Loucy (cell line): Measurements from ENCODE around the gene PHACTR1.
"Not testable (repeated sequence)": the region's sequence is repeated elsewhere in the genome, so short reads cannot be mapped to it uniquely, and the experiment has no call there.

Source experiments
- H2AFZ ChIP-seq: fragments of 200-600 bp; sonication (generic); 2 replicates; pipeline ENCODE4 v1.6.0; 2016; ENCODE audit warnings: antibody characterized with exemption, mild to moderate bottlenecking, low read length, moderate library complexity
- H3F3A ChIP-seq: fragments of 200-600 bp; 2 replicates; pipeline ENCODE4 v1.6.0; 2016; ENCODE audit warnings: antibody characterized with exemption, low read depth, mild to moderate bottlenecking
- H3K27me3 ChIP-seq: fragments of 200-600 bp; sonication (generic); 2 replicates; pipeline ENCODE4 v1.6.1; 2014; ENCODE audit warnings: low read length, mild to moderate bottlenecking; ENCODE audit not compliant: insufficient read depth, poor library complexity, severe bottlenecking
- H3K36me3 ChIP-seq: fragments of 200-600 bp; sonication (generic); 2 replicates; pipeline ENCODE4 v1.6.1; 2016; ENCODE audit warnings: low read length; ENCODE audit not compliant: insufficient read depth
- H3K4me1 ChIP-seq: fragments of 200-600 bp; sonication (generic); 2 replicates; pipeline ENCODE4 v1.5.1; 2014; ENCODE audit warnings: low read length, mild to moderate bottlenecking; ENCODE audit not compliant: insufficient read depth, poor library complexity, severe bottlenecking
- H3K4me2 ChIP-seq: fragments of 200-600 bp; sonication (generic); 2 replicates; pipeline ENCODE4 v1.6.0; 2014; ENCODE audit warnings: antibody characterized with exemption, low read length, low read depth, mild to moderate bottlenecking; ENCODE audit not compliant: poor library complexity, severe bottlenecking
- H3K4me3 ChIP-seq: fragments of 200-600 bp; sonication (generic); 2 replicates; pipeline ENCODE4 v1.5.1; 2014; ENCODE audit warnings: low read length, mild to moderate bottlenecking, mixed read lengths; ENCODE audit not compliant: poor library complexity, severe bottlenecking
- H3K79me2 ChIP-seq: fragments of 200-600 bp; sonication (generic); 2 replicates; pipeline ENCODE4 v1.6.1; 2014; ENCODE audit warnings: low read length; ENCODE audit not compliant: insufficient read depth
- H3K9ac ChIP-seq: fragments of 200-600 bp; sonication (generic); 2 replicates; pipeline ENCODE4 v1.6.0; 2014; ENCODE audit warnings: mild to moderate bottlenecking, low read depth, low read length, moderate library complexity; ENCODE audit not compliant: poor library complexity, severe bottlenecking
- H3K9me2 ChIP-seq: fragments of 200-600 bp; sonication (generic); replicated peaks from 2 replicates; pipeline ENCODE4 v1.6.1; 2016; ENCODE audit warnings: low read depth, low read length, mixed read lengths
- H3K9me3 ChIP-seq: fragments of 200-600 bp; sonication (generic); 2 replicates; pipeline ENCODE4 v1.6.1; 2014; ENCODE audit warnings: mild to moderate bottlenecking, antibody characterized with exemption, low read length, low read depth; ENCODE audit not compliant: insufficient read depth
- H4K20me1 ChIP-seq: fragments of 200-600 bp; sonication (generic); 2 replicates; pipeline ENCODE4 v1.6.0; 2014; ENCODE audit warnings: antibody characterized with exemption, low read length, mild to moderate bottlenecking; ENCODE audit not compliant: insufficient read depth, poor library complexity, severe bottlenecking
- CTCF ChIP-seq: fragments of 200-600 bp; sonication (generic); conservative IDR thresholded peaks from 2 replicates; pipeline ENCODE4 v1.5.1; 2014; ENCODE audit warnings: mild to moderate bottlenecking, antibody characterized with exemption, low read length
- EZH2phosphoT487 ChIP-seq: fragments of 200-600 bp; IDR thresholded peaks from 2 replicates; pipeline ENCODE4 v1.6.1; 2018; ENCODE audit warnings: antibody characterized with exemption, mild to moderate bottlenecking, moderate library complexity, borderline replicate concordance

The PHACTR1 gene

DNA sequence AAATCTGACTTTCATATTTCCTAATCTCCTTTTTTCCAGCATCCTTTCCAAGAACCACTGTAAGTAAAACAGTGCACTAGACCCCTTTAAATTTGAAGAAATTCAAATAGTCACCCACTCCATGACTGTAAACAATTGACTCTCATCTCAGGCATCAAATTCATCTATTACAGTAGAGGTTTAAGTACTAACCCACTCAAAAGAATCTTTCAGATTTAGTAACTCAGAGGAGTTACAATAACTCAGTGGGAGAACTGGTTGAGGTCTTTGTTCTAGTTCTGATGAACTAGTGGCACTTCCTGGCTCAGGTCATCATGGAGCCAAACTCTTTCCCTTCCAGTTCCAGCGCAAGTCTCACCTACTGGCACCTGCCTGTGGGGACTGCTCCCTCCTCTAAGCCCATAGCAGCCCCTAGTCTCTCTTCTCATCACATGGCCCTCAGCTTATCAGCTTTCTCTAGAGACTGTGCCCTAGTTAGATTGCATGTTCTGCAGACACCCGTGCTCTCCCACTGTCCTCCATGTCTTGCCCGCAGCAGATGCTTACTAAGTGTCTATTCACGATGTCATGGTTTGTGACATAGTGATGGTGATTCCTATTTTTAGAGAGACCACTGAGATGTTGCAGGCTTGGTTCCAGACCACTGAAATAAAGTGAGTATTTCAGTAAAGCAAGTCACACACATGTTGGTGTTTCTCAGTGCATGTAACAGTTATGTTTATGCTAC is 415.5 kb downstream of the PHACTR1 start:
- H2AFZ ChIP-seq: no peak overlapping the region
- no peak overlapping the region for H3K4me2 ChIP-seq
- no peaks in the 10 kb centered on the region for H3K4me1 ChIP-seq
- no peak overlapping the region for H3K4me3 ChIP-seq
- H3K79me2 ChIP-seq: no peaks in the 10 kb centered on the region
- H3K27me3 ChIP-seq: no peaks in the 10 kb centered on the region
- H3K36me3 ChIP-seq: no peaks in the 10 kb centered on the region
- TF ChIP-seq CTCF (no peak), EZH2phosphoT487 (no peak)
- H3F3A ChIP-seq: no peaks in the 10 kb centered on the region
- no peak overlapping the region for H3K9ac ChIP-seq
- H4K20me1 ChIP-seq: no peaks in the 10 kb centered on the region
- no peaks in the 10 kb centered on the region for H3K9me3 ChIP-seq
- H3K9me2 ChIP-seq: no peaks in the 10 kb centered on the region

GRCh38 chr6:13133894-13134293 is 417.3 kb downstream of the PHACTR1 start:
- not testable (repeated sequence) for H4K20me1 ChIP-seq, H3K4me1 ChIP-seq, H3K4me2 ChIP-seq, H2AFZ ChIP-seq, H3K9me3 ChIP-seq, H3K79me2 ChIP-seq, H3K4me3 ChIP-seq, H3K36me3 ChIP-seq, H3K9me2 ChIP-seq, H3F3A ChIP-seq, H3K27me3 ChIP-seq, H3K9ac ChIP-seq

DNA sequence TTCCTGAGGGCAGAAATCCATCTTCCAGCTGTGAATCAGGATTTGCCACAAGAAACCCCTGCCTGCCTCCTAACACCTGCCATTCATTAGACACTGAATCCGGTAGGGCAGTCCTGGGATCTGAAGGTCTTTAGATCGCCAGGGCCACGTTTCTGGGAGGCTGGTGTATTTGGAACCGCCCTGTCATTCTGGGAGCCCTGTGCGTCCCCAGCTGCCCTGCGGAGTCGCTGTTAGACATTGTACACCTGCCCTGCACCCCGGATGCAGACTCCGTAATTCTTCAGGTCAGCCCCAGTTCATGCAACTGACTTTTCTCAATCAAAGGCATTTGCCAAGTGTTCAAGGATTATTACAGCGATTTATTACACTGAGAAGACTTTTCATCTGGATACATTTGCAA is 418.6 kb downstream of the PHACTR1 start:
- TF ChIP-seq EZH2phosphoT487 (no peak), CTCF (no peak)
- no peak overlapping the region for H3K4me2 ChIP-seq
- no peaks in the 10 kb centered on the region for H3F3A ChIP-seq
- H3K27me3 ChIP-seq: no peaks in the 10 kb centered on the region
- H3K9ac ChIP-seq: no peak overlapping the region
- H4K20me1 ChIP-seq: no peaks in the 10 kb centered on the region
- H3K79me2 ChIP-seq: no peaks in the 10 kb centered on the region
- no peak overlapping the region for H2AFZ ChIP-seq
- H3K9me3 ChIP-seq: no peaks in the 10 kb centered on the region
- H3K36me3 ChIP-seq: no peaks in the 10 kb centered on the region
- no peak overlapping the region for H3K4me3 ChIP-seq
- no peaks in the 10 kb centered on the region for H3K9me2 ChIP-seq
- peaks cover 5% of the 10 kb centered on the region for H3K4me1 ChIP-seq

DNA sequence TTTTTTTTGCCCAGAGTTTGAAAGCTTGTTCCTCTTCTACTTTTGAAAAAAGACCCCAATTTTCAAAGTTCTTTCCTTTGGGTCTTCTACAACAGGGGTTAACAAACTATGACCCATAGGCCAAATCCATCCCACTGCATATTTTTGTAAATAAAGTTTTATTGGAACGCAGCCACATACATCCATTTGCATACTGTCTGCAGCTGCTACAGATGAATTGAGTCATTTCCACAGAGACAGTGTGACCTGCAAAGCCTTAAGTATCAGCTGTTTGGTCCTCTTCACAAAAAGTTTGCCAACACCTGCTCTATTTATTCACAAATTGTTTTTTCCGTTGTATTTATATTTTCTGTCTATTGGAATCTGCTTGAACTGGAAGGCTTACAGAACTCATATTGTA is 422.6 kb downstream of the PHACTR1 start:
- H2AFZ ChIP-seq: no peak overlapping the region
- H3K79me2 ChIP-seq: no peaks in the 10 kb centered on the region
- no peaks in the 10 kb centered on the region for H3K36me3 ChIP-seq
- peaks cover 9% of the 10 kb centered on the region for H3K4me1 ChIP-seq
- H4K20me1 ChIP-seq: no peaks in the 10 kb centered on the region
- H3K9me3 ChIP-seq: no peaks in the 10 kb centered on the region
- H3F3A ChIP-seq: no peaks in the 10 kb centered on the region
- no peak for TF ChIP-seq EZH2phosphoT487
- no peak for TF ChIP-seq CTCF
- H3K9ac ChIP-seq: no peak overlapping the region
- no peaks in the 10 kb centered on the region for H3K27me3 ChIP-seq
- H3K4me2 ChIP-seq: no peak overlapping the region
- no peaks in the 10 kb centered on the region for H3K9me2 ChIP-seq
- no peak overlapping the region for H3K4me3 ChIP-seq
